Hepatocyte (in vitro differentiated cells): ENCODE data around the gene DDR1. TPM values are rescaled to one million over a fixed set of nuclear protein-coding genes. Genes with fewer than 3 reads are reported as not detected.

Experiments used
- DNase-seq: peaks from one replicate; pipeline ENCODE4 v3.0.0-alpha.2; 2016; ENCODE audit warnings: low spot score
- H2AFZ ChIP-seq: fragments of 200-600 bp; sonication (generic); 2 replicates; pipeline ENCODE4 v1.6.0; 2016; ENCODE audit warnings: antibody characterized with exemption, mild to moderate bottlenecking
- H3K27ac ChIP-seq: fragments of 200-600 bp; sonication (generic); 2 replicates; pipeline ENCODE4 v1.5.1; 2016; ENCODE audit warnings: mild to moderate bottlenecking
- H3K27me3 ChIP-seq: fragments of 200-600 bp; sonication (generic); 2 replicates; pipeline ENCODE4 v1.6.1; 2016
- H3K36me3 ChIP-seq: fragments of 200-600 bp; sonication (generic); replicated peaks from 2 replicates; pipeline ENCODE4 v1.5.1; 2016; ENCODE audit warnings: low read depth; ENCODE audit not compliant: insufficient read depth
- H3K4me1 ChIP-seq: fragments of 200-600 bp; sonication (generic); 2 replicates; pipeline ENCODE4 v1.5.1; 2016; ENCODE audit warnings: mild to moderate bottlenecking, moderate library complexity; ENCODE audit not compliant: insufficient read depth
- H3K4me2 ChIP-seq: fragments of 200-600 bp; sonication (generic); 2 replicates; pipeline ENCODE4 v1.6.0; 2016
- H3K4me3 ChIP-seq: fragments of 200-600 bp; sonication (generic); 2 replicates; pipeline ENCODE4 v1.5.1; 2016; ENCODE audit warnings: mild to moderate bottlenecking
- H3K79me2 ChIP-seq: fragments of 200-600 bp; sonication (generic); 2 replicates; pipeline ENCODE4 v1.6.0; 2017; ENCODE audit warnings: mild to moderate bottlenecking
- H3K9me2 ChIP-seq: fragments of 200-600 bp; sonication (generic); replicated peaks from 2 replicates; pipeline ENCODE4 v1.6.0; 2017; ENCODE audit warnings: mild to moderate bottlenecking; ENCODE audit not compliant: insufficient read depth
- H3K9me3 ChIP-seq: fragments of 200-600 bp; sonication (generic); 2 replicates; pipeline ENCODE4 v1.5.1; 2016; ENCODE audit warnings: low read depth, mild to moderate bottlenecking
- H4K20me1 ChIP-seq: fragments of 200-600 bp; sonication (generic); 2 replicates; pipeline ENCODE4 v1.6.0; 2016; ENCODE audit warnings: mild to moderate bottlenecking; ENCODE audit not compliant: insufficient read depth, poor library complexity, severe bottlenecking
- EZH2 ChIP-seq: fragments of 200-600 bp; sonication (generic); IDR thresholded peaks from 2 replicates; pipeline ENCODE4 v1.6.1; 2016; ENCODE audit warnings: antibody characterized with exemption, mild to moderate bottlenecking, borderline replicate concordance
- EZH2phosphoT487 ChIP-seq: fragments of 200-600 bp; sonication (generic); IDR thresholded peaks from one replicate; pipeline ENCODE4 v1.6.1; 2018; ENCODE audit warnings: antibody characterized with exemption, mild to moderate bottlenecking, low read depth, moderate library complexity; ENCODE audit not compliant: unreplicated experiment, severe bottlenecking
- WGBS: methylation state at CpG from one replicate; pipeline ENCODE4 v1.1.6; 2016; ENCODE audit warnings: low lambda C conversion rate; ENCODE audit errors: missing lambda C conversion rate; 5-methylcytosine and 5-hydroxymethylcytosine counted together
- polyA plus RNA-seq: library from polyadenylated mRNA; unstranded; fragments of >200 nt; fragmentation: Nextera tagmentation; extraction: Ambion mirVana; gene quantifications from 2 replicates; pipeline ENCODE4 v1.2.1, GENCODE V29; 2016
- total RNA-seq: library from RNA; depleted of rRNA; stranded (reverse); fragments of >200 nt; gene quantifications from 2 replicates; pipeline ENCODE4 v1.2.3, GENCODE V29; 2014
- TF ChIP-seq, protein P1 (sequence below): fragments of 200-600 bp; sonication (generic); IDR thresholded peaks from 2 replicates; pipeline ENCODE4 v1.5.1; 2016; ENCODE audit warnings: antibody characterized with exemption, mild to moderate bottlenecking; ENCODE audit not compliant: poor library complexity

Gene DDR1
- total and polyA plus RNA-seq, 2 experiments from 2014 or later: 94.4 TPM

DNA sequence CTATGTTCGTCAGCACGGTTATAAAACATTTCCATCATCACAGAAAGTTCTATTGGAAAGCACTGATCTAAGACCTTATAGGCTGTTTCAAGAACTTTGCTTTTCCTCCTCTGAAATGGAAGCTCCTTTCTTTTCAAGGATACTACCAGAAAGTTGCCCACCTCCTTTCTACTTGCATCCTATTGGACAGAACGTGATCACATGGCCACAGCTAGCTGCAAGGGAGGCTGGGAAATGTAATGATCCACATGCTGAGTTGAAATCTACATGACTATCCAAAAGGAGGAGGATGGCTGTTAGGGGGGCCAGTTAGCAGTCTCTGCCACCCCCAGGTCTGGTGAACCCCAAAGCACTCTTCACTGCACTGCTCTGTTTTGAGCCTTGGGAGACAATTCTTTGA is 44.4 kb downstream of the DDR1 start:
- Histone ChIP-seq H3K27ac (no peak overlapping the region), H2AFZ (no peak overlapping the region), H3K9me3 (no peaks in the 10 kb centered on the region), H3K27me3 (no peaks in the 10 kb centered on the region), H3K79me2 (no peaks in the 10 kb centered on the region), H3K36me3 (no peaks in the 10 kb centered on the region), H4K20me1 (no peaks in the 10 kb centered on the region), H3K4me2 (no peak overlapping the region), H3K9me2 (no peaks in the 10 kb centered on the region), H3K4me1 (peaks cover 23% of the 10 kb centered on the region), H3K4me3 (no peak overlapping the region)
- 100% methylated on average over 3 of the region's 3 CpGs for WGBS
- TF ChIP-seq EZH2phosphoT487 (no peak), EZH2 (no peak)
- TF ChIP-seq, protein P1, sequence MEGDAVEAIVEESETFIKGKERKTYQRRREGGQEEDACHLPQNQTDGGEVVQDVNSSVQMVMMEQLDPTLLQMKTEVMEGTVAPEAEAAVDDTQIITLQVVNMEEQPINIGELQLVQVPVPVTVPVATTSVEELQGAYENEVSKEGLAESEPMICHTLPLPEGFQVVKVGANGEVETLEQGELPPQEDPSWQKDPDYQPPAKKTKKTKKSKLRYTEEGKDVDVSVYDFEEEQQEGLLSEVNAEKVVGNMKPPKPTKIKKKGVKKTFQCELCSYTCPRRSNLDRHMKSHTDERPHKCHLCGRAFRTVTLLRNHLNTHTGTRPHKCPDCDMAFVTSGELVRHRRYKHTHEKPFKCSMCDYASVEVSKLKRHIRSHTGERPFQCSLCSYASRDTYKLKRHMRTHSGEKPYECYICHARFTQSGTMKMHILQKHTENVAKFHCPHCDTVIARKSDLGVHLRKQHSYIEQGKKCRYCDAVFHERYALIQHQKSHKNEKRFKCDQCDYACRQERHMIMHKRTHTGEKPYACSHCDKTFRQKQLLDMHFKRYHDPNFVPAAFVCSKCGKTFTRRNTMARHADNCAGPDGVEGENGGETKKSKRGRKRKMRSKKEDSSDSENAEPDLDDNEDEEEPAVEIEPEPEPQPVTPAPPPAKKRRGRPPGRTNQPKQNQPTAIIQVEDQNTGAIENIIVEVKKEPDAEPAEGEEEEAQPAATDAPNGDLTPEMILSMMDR: no peak
- DNase-seq: no peak

DNA sequence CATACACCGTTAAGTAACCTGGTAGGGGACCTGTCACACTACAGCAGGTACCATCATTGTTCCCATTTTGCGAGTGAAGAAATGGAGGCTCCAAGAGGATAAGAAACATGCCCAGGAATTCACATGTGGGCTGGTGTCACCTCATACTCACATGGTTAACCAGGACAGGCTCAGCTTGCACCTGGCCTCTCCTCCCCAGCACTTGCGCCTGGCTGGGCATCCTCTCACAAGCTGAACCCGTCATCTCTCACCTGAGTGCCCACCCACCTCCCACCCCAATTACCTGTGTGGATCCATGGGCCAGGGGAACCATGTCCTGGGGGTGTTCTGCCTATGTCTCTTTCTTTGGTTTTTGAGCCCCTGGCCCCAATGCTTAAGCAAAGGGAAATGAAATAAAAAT is 46.2 kb downstream of the DDR1 start:
- peaks cover 23% of the 10 kb centered on the region for H3K4me1 ChIP-seq
- no peak overlapping the region for H3K27ac ChIP-seq
- TF ChIP-seq EZH2 (no peak), EZH2phosphoT487 (no peak)
- TF ChIP-seq, protein P1: no peak
- no peak overlapping the region for H2AFZ ChIP-seq
- no peaks in the 10 kb centered on the region for H3K27me3 ChIP-seq
- H3K4me2 ChIP-seq: no peak overlapping the region
- H3K9me2 ChIP-seq: no peaks in the 10 kb centered on the region
- no peak overlapping the region for H3K4me3 ChIP-seq
- H3K36me3 ChIP-seq: no peaks in the 10 kb centered on the region
- 88% methylated on average over 4 of the region's 4 CpGs for WGBS
- no peaks in the 10 kb centered on the region for H3K79me2 ChIP-seq
- DNase-seq: no peak
- no peaks in the 10 kb centered on the region for H3K9me3 ChIP-seq
- no peaks in the 10 kb centered on the region for H4K20me1 ChIP-seq

DNA sequence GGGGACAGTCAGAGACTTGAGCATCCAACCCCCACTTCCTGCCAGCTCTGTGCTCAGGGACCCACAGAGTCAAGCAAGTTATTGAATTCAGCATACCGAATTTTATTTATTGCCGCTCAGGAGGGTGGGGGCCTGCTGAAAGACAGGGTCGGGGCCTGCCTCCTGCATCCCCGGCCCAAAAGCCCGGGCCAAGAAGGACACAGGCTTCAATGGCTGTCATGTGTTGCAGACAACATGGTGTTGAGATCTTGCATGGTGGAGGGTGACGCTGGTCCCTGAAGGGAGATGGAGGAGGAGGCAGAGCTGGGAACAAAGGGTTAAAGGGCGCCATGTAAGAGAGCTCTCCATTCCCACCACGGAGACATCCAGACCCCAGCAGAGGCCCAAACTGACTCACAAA is 47.0 kb downstream of the DDR1 start:
- TF ChIP-seq EZH2 (no peak), EZH2phosphoT487 (no peak)
- TF ChIP-seq, protein P1: no peak
- Histone ChIP-seq H4K20me1 (no peaks in the 10 kb centered on the region), H3K79me2 (no peaks in the 10 kb centered on the region), H3K36me3 (no peaks in the 10 kb centered on the region), H3K9me2 (no peaks in the 10 kb centered on the region), H3K27me3 (no peaks in the 10 kb centered on the region), H3K27ac (peak overlapping the region; percentile 84), H3K4me3 (no peak overlapping the region), H3K4me1 (peaks cover 21% of the 10 kb centered on the region), H3K4me2 (no peak overlapping the region), H2AFZ (no peak overlapping the region), H3K9me3 (no peaks in the 10 kb centered on the region)
- 71% methylated on average over 8 of the region's 8 CpGs for WGBS
- DNase-seq: no peak
